ENCODE measurements around the gene PCBP4.

Gene PCBP4

DNA sequence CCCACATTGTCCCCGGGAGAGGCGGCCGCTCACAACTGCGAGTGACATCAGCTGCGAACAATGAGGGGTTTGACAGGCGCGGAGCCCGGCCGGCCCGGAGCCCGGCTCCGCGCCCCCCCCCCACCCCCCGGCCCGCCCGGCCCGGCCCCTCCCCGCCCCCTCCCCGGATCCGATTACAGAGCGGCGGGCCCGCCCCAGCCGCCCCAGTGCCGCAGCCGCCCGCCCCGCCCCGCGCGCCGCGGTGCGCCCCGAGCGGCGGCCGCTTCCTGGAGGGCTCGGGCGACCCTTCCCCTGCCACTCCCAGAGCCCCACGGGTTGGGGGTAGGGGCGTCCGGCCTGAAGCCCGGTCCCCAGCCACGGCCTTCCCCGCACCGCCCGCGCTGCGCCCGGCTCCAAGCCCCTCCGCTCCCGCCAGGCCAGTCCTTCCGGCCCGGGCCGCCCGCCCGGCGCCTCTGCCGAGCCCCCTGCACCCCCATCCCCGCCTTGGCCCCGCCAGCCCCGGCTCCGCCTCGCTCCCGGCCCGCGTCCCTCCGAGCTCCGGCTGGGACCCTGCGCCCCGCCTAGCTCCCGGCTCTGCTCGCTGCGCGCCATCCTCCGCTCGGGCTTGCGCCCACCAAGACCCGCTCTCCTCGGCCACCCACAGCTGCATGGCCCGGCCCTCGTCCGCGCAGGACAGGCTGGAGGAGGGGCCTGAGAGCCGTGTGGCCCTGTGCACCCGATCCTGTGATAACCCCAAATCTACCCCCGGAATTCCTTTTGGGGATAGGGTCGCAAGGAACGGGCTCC lies at the start of gene PCBP4:
Gene PCBP4 (minus strand): TSS at position 71 of the 786 bp plus-strand sequence. CDS start 6,214 bp downstream, outside the sequence.
- no peak for DNase-seq

DNA sequence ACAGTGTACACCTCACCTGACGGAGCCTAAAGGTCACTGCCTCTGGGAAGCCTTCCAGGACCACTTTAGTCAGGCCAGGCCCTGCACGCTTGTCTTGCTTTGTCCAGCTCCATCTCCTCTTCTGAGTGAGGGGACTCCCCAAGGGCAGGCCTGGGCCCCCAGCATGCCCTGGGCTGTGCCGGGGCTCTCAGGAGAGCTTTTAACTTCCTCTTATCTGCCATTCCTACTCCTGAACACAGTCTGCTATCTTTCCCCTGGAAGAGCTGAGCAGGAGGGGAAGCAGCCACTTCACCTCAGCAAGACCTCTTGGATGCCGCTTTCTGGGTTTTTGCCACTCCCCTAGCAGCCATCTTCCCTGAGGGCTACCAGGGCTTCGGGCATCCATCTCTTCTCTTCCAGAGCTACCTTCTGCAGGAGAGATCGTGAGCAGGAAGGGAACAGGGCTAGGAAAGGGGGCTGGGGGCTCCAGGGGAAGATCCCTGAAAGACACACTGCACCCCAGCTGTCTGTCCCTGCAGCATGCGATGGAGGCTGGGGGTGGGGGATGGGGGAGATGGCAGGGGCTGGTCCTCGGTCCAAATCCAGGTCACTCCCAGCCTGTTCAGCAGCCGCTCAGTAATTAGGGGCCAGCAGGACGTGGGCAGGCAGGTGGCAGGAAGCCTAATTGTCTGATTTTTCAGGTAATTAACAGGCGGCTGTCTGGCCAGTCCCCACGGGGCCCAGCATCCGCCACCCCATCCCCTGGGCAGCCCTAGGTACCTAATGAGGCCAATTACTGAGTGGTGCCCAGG lies 48.4 kb upstream of the PCBP4 start:
- no peak for DNase-seq

DNA sequence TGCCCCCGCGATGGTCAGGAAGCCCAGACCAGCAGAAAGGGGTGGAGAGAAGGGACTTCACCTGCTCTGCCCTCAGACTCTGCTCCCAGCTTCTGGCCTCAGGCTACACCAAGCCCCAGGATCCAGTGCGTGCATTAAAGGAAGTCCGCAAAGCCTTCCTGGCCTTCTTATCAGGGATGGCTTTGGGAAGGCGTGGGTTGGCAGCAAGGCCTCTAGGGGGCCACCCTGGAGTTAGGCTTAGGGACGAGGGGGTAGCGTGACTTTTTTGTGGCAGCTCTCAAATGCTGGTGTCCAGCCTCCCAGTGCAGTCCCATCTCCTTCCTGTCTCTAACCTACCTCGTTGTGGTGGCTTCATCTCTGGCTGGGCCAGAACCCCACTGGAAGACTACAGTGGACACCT lies 47.4 kb upstream of the PCBP4 start:
- no peak for DNase-seq

DNA sequence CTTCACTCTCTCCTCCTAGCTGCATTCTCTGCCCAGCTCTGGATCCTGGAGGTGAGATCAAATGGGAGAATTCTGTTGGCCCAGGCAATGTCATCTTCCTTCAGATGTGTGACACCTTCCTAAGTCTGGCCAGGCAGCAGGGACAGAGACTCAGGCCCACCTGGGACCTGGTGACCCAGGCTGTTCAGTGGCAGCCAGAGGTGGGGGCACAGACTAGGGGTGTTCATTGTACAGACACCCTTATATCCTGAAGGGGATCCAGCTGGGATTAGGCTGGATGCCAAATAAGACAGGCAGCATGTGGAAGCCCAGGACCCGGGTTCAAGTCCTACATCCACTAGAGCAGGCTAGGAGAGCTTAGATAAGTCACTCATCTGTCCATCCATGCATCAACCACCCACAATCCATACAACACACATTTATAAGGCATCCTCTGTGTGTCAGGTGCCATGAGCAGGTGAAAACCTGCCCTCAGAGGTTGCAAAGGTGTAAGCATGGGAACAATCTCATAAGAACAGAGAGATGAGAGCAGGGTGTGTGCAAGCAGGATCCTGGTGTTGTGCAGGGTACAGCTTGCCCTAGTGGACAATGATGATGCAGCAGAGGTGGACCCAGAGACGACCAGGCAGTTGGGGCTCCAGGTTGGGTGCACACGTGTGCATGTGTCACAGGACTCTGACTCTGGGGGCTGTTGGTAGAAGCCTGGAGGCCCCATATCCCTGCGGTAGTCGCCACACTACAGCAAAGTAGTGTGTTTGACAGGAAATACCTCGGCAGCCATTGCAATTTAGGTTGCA lies 46.7 kb upstream of the PCBP4 start:
- no peak for DNase-seq

DNA sequence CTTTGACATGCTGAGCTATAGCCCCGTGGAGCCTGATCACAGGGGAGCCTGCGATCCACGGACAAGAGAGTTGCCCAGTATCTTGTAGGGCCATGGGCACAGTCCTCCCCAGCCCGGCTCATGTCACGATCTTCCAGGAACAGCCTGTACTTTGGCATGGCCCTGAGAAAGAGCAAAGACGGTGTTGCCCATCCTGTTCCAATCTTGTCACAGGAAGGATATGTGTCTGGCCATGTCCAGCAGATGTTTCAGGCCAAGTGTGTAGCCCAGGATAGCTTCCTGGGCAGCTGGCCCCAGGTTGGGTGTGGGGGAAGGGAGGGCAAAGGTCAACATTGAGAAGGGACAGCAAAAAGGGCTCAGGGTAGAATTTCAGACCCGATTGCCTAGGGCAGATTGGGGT lies 45.4 kb upstream of the PCBP4 start:
- no peak for DNase-seq

DNA sequence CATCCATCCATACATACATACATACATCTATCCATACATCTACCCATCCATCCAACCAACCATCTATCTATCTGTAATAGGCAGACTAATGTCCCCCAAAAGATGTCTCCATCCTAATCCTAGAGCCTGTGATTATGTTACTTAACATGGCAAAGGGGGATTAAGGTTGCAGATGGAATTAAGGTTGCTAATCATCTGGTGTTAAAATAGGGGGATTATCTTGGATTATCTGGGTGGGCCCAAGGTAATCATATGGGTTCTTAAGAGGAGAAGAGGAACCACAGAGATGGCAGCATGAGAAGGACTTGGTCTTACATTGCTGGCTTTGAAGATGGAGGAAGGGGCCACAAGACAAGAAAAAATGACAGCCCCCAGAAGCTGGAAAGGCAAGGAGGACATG lies 43.2 kb upstream of the PCBP4 start:
- DNase-seq: no peak

DNA sequence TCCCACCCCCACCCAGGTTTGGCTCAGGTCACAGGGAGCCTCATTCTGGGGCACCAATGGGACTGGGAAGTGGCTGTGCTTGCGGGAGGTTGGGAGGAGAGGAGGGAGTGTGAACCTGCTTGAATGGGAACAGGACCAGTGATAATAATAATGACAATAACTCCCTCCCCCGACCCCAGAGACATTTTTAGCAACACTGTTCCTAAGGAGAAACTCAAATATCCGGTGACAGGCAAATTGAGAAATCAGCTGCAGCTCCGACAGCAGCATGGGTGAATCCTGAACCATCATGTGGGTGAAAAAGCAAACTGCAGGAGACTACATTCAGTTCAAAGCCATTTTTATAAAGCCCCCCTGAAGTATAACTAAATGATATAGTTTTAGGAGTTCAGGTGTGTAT lies 40.0 kb upstream of the PCBP4 start:
- DNase-seq: no peak

DNA sequence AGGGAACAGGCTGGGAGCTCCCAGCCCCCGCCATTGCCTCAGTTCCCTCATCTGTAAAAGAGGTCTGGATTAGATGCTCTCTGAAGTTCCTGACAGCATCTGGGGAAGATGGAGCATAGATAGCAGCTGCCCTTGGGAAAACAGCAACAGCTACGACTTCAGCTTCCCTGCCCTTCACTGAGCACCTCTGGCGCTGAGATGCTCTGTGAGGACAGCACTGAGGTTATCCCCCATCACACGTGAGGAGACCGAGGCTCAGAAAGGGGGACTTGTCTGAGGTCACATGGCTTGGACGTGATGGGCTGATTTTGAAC lies 39.5 kb upstream of the PCBP4 start:
- no peak for DNase-seq

DNA sequence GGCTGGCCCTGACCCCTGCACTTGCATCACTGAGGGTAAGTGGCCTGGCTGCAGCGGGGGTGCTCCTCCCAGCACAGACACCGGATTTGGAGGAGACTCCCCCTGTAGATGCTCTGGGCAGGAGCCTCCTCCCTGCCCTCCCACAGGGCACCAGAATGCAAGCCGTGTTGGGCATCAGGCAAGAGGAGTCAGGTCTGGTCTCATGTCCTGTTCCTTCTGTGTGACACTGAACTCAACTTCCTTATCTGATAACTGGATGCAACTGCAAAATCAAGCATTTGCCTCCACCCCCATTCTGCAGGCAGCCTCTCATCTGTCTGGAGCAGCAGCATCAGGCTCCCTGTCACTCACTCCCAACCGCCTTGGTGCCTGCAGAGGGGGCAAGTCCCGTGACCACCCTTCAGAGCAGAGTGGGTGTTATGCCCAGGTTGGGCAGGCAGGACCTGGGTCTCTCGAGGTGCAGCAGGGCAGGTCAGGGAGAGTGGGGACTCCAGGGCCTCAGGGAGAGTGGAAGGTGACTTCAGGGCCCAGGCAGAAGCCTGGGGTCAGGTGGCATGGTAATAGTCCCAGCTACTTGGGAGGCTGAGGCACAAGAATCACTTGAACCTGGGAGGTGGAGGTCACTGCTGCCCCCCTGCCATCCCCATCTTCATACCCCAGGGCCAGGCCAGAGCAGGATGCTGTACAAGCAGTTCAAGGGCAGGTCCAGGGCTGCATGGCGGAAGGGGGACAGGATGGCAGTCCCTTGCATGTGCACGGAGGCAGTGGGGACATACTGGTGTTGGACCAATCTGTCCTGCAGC lies 39.0 kb upstream of the PCBP4 start:
- no peak for DNase-seq

DNA sequence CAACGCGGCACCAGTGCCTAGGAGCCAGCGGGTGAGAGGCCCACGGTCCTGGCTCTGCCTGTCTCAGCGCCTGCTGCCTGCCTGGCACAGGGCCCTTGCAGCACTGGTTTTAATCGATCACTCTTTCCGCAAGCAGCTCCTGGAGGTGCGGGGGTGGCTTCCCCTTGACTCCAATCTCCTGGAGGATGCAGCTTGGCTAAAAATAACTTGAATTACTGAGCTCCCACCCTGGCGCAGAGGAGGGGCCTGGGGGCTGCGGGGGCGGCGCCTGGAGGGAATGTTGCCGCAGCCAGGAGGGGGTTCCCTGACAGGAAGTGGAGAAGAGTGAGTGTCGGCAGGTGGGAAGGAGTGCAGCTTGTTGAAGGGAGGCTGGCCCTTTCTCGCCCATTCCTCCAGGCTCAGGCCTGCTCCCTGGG lies 38.3 kb upstream of the PCBP4 start:
- no peak for DNase-seq

DNA sequence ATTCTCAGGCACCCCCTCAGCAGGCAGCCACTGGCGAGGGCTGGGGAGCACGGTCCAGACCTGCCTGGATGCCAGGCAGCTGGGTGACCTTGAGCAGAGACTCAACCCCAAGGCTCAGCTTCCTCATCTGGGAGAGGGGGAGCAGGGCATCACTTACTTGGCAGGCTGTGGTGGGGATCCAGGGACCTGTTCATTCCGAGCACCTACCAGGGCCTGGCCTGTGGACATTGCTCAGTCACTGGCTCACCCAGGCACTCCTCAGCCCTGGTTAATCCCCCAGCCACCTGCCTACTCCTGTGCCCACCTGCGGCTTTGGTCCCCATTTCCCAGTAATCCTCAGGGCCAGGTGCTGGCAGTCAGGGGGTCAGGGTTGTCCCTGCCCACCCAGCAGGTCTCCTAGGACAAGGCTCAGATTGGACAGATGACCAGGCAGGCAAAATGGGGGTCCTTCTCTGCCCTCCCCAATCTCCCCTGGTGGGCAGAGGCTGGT lies 37.7 kb upstream of the PCBP4 start:
- no peak for DNase-seq

DNA sequence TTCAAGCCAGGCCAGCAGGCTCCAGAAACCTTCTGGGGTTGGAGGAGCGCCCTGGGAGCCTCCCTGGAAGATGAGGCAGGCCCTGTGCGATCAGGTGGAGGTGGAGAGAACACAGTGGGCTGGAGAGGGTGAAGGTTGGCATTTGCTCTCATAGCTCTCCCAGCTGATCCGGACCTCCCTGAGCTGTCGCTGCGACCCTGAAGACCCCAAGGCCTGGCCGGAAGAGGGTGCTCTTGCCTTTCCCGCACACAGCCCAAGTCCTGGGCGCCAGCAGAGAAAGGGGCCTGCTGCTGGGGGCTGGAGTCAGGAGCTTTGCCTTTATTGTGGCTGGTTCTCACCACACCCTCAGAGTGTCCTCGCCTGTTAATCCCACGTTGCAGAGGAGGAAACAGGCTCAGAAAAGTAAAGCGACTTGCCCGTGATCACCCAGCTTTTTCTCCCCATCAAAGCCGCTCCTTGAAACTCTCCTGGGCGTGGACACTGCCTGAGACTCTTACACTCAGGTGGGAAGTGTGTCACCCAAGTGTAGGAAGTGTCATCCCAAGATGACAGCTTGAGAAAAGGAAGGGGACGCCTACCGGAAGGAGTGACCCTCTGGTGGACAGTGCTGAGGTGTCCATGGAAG lies 37.0 kb upstream of the PCBP4 start:
- DNase-seq: peak; percentile 16

DNA sequence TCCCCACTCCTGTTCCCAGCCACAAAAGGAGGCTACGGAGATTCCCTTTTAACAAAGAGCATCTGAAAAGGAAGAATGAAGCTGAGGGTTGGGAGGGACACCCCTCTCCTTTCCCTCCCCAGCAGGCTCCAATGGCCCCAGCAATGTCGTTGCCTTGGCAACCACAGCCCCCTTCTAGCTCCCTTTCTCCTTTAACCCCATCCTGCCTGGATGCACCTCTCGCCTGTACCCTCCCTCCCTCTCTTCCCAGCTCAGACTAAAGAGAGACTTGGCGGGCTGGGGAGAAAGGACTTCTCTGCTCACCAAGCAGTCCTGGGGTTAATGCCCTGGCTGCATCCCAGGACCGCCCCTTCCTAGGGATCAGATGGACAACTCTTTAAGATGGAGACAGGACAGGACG lies 35.5 kb upstream of the PCBP4 start:
- DNase-seq: no peak

DNA sequence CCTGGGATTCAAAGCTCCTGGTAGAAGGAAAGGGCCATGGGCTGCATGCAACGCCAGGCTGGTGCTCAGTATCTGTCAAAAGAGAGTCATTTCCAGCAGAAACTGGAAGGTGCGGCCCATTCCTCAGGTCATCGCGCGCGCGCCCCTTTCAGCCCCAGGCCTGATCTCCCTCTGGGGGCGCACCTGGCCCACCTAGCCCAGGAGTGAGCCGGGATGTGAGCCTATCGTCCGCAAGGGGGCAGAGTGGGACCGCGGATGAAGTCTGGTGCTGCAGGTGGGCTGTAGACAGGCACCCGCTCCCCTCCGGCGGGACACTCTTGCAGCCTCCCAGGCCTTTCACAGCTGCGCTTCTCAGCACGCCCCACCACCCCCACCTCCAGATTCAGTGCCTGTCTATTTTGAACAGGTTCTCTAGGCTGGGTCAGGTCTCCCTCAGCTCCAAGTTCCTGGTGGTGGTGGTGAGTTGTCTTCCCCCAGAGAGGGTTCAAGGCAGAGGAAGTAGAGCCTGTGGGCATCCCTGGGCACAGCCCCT lies 34.3 kb upstream of the PCBP4 start:
- peak; percentile 17 for DNase-seq

DNA sequence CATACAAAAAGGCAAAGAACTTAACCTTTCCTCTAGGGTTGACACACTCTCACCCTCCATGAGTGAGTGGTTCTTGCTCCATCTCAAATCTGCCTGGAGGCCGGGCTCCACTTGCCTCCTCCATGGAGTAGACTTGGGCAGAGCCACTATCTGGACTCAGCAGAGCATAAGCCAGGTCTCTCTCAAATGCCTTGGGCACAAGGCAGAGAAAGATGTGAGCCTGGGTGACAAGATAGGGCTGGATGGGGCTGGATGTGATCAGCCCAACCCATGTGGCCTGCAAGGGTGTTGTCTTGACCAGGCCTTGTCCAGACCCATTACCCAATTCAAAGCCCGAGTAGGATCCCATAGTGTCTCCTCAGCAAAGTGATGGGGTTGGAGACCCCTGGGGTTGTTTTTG lies 32.6 kb upstream of the PCBP4 start:
- DNase-seq: no peak

DNA sequence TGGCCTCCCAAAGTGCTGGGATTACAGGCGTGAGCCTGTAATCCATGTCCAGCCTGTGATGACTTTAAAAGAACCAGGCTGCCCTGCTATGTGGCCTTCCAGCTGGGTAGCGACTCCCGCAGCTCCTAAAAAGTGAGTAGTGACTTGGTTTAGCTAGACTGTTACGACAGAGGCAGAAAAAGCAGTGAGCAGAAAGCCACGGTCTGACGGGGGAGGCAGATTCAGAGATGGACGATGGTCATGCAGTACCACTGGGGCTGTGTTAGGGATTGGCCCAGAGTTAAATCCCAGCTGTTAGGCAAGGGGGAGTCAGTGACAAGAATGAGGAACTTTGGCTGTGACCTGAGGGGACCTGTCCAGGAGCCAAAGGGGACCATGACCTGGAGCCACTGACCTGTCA lies 31.5 kb upstream of the PCBP4 start:
- no peak for DNase-seq

DNA sequence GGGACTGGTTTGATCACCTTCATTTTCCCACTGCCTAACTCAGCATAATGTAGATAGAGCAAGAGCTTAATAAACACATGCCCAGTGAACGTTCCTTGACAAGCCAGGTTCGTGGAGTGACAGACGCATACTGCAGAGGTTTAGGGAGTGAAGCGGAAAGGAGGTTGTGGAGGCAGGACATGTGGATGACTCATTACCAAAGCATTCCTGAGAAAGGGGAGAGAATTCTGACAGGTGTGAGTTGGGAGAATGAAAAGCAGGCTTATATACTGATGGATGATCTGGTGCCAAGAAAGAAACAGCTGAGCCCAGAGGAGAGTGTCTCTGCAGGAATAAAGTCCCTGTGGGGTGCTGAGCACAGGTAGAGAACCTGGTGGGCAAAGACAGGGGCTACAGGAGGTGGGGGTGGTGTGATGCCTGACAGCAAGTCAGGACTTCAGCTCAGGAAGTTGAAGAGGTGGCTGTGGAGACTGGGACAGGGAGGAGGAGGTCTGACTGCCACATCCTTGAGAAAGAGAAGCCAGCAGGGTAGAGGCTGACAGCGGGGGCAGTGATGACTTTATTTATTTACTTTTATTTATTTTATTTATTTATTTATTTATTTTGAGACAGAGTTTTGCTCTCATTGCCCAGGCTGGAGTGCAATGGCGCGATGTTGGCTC lies 30.8 kb upstream of the PCBP4 start:
- DNase-seq: no peak

DNA sequence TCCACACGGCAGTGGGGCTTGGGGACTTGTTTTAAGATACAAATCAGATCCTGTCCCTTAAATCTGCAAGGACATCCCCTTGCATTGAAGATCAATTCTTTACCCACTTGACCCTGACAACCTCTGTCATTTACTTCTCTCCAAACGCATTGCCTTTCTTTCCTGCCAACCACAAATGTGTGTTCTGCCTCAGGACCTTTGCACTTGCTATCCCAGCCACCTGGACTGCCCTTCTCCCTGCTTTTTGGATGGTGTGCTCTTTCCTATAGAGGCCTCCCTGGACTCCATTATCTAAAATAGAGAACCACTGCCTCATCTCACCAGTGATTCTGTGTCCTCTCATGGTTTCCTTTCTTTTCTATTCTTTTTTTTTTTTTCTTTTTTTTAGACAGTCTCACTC lies 29.9 kb upstream of the PCBP4 start:
- no peak for DNase-seq

DNA sequence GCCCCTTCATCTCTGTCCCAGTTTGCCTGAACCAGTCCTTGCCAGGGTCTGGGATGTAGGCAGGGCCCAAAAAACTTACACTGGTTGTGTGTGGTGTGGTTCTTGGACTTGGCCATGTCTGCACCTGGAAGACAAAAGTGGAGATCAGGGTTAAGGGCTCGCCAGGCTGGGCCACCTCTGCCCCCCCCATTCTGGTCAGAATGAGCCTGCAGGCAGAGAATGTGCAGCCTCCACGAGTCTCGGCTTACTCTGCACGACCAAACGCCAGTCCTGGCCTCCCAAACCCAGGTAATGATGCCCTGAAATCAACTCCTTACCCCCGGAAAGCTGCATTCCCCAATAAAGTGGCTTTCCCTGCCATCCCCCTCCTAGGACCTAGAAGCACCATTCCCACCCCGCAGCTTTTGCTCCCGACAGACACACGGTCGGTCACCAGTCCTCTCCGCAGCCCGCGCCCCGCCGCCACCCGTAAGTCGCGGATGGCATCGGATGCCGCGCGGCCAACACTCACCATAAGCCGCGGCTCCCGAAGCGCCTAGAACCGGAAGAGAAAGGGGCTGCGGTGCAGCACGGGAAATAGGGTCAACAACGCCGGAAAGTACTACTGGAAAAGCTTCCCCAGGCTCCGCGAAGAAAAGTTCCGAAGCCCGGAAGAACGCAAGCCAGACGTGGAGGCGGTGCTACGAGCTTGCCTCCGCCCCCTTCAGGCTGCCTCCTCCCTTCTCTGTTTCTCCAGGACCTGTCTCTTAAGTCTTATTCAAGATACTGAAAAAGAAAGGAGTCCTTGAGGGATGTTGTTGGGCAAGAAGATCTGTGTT lies 28.3 kb upstream of the PCBP4 start, which contains the start of gene RPL29:
Gene RPL29 (minus strand): TSS at position 550 of the 818 bp plus-strand sequence. CDS start 434 bp downstream, at position 116.
- peak; percentile 67 for DNase-seq

DNA sequence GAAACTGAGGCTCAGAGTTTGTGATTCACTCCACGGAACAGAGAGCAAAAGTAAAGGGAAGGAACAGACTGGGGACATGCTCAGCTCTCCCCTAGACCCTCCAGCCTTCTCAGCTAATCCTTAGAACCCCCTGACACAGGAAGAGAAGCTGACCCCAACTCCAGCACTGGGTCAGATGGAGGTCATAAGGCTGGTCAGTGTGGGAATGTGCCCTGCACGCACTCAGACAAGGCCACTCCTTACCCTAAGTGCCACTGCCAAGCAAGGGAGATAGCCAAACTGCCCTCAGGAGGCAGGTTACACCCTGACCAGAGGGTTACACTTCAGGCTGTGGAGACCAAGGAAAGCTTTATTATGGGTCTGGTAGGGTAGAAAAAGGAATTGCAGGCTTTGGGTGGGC lies 27.3 kb upstream of the PCBP4 start:
- no peak for DNase-seq

Data from NCI-H1694 (cell line).